Adipocyte (in vitro differentiated cells): ENCODE data around the gene AMBRA1.
A peak's percentile ranks its signal among the peaks of the same experiment; 100 is the strongest.

Source experiments
- DNase-seq: peaks from one replicate; pipeline ENCODE4 v3.0.0-alpha.2; 2015; ENCODE audit warnings: low read depth
- H3K27me3 ChIP-seq: replicated peaks from 2 replicates; pipeline ENCODE4 v1.7.0; 2013; ENCODE audit warnings: mild to moderate bottlenecking, low read length, moderate library complexity; ENCODE audit not compliant: control insufficient read depth, insufficient read depth
- H3K36me3 ChIP-seq: 2 replicates; pipeline ENCODE4 v1.7.0; 2013; ENCODE audit warnings: low read length, mild to moderate bottlenecking, moderate library complexity; ENCODE audit not compliant: control insufficient read depth, insufficient read depth, severe bottlenecking
- H3K4me1 ChIP-seq: 2 replicates; pipeline ENCODE4 v1.7.0; 2013; ENCODE audit warnings: mild to moderate bottlenecking, low read length, moderate library complexity; ENCODE audit not compliant: control insufficient read depth, insufficient read depth
- H3K4me3 ChIP-seq: 2 replicates; pipeline ENCODE4 v1.7.0; 2013; ENCODE audit warnings: mild to moderate bottlenecking, low read length, moderate library complexity
- H3K9ac ChIP-seq: 2 replicates; pipeline ENCODE4 v1.7.0; 2013; ENCODE audit warnings: mild to moderate bottlenecking, low read length, moderate library complexity
- H3K9me3 ChIP-seq: 2 replicates; pipeline ENCODE4 v1.7.0; 2013; ENCODE audit warnings: mild to moderate bottlenecking, low read length, moderate library complexity; ENCODE audit not compliant: control insufficient read depth

The AMBRA1 gene

DNA sequence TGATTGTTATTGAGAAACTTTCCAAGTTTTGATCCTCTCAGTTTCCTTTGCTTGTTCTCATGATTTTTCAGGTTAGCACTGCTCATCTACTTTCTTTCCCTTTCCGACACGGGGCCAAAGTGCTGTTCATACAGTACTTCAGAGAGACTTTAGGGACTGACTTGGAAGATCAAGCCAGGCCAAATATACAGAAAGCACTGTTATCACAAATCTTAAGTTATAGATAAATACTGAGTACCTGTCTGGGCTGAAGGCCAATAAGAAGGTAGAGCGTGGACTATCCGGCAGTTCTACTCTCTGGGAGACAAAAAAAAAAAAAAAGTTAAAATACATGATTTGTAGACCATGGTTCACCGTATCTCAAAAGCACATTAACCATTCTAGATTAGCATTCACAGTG lies 46.2 kb downstream of the AMBRA1 start:
- Histone ChIP-seq H3K4me1 (no peaks in the 10 kb centered on the region), H3K27me3 (no peaks in the 10 kb centered on the region), H3K9ac (no peak overlapping the region), H3K4me3 (no peak overlapping the region), H3K36me3 (peaks cover 55% of the 10 kb centered on the region), H3K9me3 (no peaks in the 10 kb centered on the region)
- DNase-seq, result no peak

- DNase-seq, result no peak
- H3K36me3 ChIP-seq, result peaks cover 82% of the 10 kb centered on the region
- H3K4me1 ChIP-seq, result no peaks in the 10 kb centered on the region
These were observed 50.3 kb downstream of the AMBRA1 start for GRCh38 chr11:46543564-46543963.

DNA sequence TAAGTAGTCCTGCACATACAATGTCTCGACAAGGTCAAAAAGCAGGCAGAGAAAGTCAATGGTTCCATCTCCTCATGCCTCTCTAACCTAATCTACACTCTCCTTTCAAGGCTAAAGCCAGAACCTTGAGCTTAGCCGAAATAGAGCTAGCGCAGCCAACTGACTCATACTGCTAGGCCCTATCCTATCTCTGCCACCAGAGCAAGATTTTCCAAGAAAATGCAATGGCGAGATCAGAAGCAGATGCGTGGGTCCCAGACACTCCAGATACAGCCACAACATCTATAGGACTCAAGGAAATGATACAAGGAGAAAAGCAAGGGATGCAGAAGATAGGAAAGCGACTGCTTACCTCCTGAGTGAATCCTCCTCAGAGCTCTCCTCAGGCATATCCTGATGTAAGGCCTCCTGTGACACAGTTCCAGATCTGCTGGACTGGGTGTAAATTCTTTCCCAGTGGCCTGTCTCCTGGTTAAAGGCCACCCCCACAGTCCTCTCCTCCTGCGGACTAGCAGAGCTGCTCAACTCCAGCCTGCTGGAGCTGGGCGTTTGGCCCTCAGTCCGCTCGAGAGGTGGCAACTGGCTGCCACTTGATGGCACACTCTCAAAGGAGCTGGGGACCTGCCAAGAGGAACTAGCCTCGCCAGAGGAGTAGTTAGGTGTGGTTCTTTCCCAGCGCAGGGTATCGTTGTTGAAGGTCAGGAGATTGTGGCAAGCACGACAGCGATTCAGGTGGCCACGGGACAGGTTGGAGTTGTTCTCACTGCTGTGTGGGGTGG lies 52.0 kb downstream of the AMBRA1 start:
- Histone ChIP-seq H3K36me3 (peaks cover 66% of the 10 kb centered on the region), H3K4me1 (no peaks in the 10 kb centered on the region), H3K27me3 (no peaks in the 10 kb centered on the region), H3K9ac (no peak overlapping the region), H3K4me3 (no peak overlapping the region), H3K9me3 (no peaks in the 10 kb centered on the region)
- no peak for DNase-seq

More at GRCh38 chr11:46543564-46543963, 50.3 kb downstream of the AMBRA1 start:
- no peak overlapping the region for H3K9ac ChIP-seq
- no peaks in the 10 kb centered on the region for H3K27me3 ChIP-seq
- H3K4me3 ChIP-seq, result no peak overlapping the region
- H3K9me3 ChIP-seq, result no peaks in the 10 kb centered on the region

GRCh38 chr11:46540807-46541206 lies 53.0 kb downstream of the AMBRA1 start:
- no peaks in the 10 kb centered on the region for H3K27me3 ChIP-seq
- no peak overlapping the region for H3K4me3 ChIP-seq
- H3K4me1 ChIP-seq, result no peaks in the 10 kb centered on the region
- H3K36me3 ChIP-seq, result peaks cover 57% of the 10 kb centered on the region
- H3K9me3 ChIP-seq, result no peaks in the 10 kb centered on the region
- no peak for DNase-seq
- H3K9ac ChIP-seq, result no peak overlapping the region

DNA sequence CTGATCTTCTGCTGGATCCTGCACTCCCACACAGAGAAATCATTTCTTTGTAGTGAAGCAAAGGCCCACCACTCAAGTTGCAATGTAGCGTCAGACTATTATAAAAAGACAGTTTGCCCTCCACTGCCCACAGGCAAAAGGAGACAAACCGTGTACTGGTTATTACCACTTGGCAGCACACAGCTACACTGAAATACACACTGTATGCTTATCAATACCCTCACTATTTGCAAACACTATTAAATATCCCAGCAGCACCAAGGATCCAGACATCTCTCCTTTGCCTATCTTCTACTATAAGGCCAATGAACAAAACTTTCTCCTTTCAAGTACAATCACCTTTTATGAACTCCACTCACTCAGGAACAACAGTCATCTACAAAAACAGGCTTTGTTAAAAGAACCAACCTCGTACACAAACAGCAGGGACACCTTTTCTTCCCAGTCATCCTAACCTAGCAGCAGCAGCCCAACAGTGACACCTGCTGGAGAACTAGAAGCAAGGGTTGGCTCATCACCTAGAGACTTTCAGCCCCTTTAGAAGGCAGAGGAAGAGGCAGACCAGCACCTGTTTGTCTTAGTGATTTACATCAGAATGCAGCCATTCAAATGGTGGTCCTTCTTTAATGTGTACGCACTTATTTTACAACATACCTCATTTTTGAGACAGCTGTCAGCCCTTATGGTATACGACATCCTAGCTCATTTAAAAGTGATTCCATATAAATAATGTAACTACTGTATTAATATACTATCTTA lies 56.1 kb downstream of the AMBRA1 start:
- no peaks in the 10 kb centered on the region for H3K4me1 ChIP-seq
- DNase-seq, result peak; percentile 83
- peaks cover 28% of the 10 kb centered on the region for H3K36me3 ChIP-seq
- H3K9me3 ChIP-seq, result no peaks in the 10 kb centered on the region
- H3K9ac ChIP-seq, result no peak overlapping the region
- no peak overlapping the region for H3K4me3 ChIP-seq
- no peaks in the 10 kb centered on the region for H3K27me3 ChIP-seq

- H3K4me3 ChIP-seq, result no peak overlapping the region
- H3K9me3 ChIP-seq, result no peaks in the 10 kb centered on the region
- H3K4me1 ChIP-seq, result no peaks in the 10 kb centered on the region
- H3K36me3 ChIP-seq, result peaks cover 22% of the 10 kb centered on the region
- DNase-seq, result peak; percentile 30
- no peak overlapping the region for H3K9ac ChIP-seq
- no peaks in the 10 kb centered on the region for H3K27me3 ChIP-seq
These were observed 56.7 kb downstream of the AMBRA1 start for GRCh38 chr11:46537121-46537520.

- Histone ChIP-seq H3K36me3 (peaks cover 8% of the 10 kb centered on the region), H3K4me1 (no peaks in the 10 kb centered on the region), H3K9me3 (no peaks in the 10 kb centered on the region), H3K9ac (no peak overlapping the region), H3K4me3 (no peak overlapping the region), H3K27me3 (no peaks in the 10 kb centered on the region)
- no peak for DNase-seq
These were observed 58.1 kb downstream of the AMBRA1 start for GRCh38 chr11:46535688-46536087.

GRCh38 chr11:46534711-46535110 lies 59.1 kb downstream of the AMBRA1 start:
- no peaks in the 10 kb centered on the region for H3K36me3 ChIP-seq
- no peaks in the 10 kb centered on the region for H3K27me3 ChIP-seq
- no peak overlapping the region for H3K9ac ChIP-seq
- DNase-seq, result no peak
- no peak overlapping the region for H3K4me3 ChIP-seq
- peaks cover 6% of the 10 kb centered on the region for H3K4me1 ChIP-seq
- no peaks in the 10 kb centered on the region for H3K9me3 ChIP-seq

GRCh38 chr11:46533396-46534100 lies 60.3 kb downstream of the AMBRA1 start:
- Histone ChIP-seq H3K4me3 (no peak overlapping the region), H3K27me3 (no peaks in the 10 kb centered on the region), H3K4me1 (peaks cover 17% of the 10 kb centered on the region), H3K9me3 (no peaks in the 10 kb centered on the region), H3K36me3 (no peaks in the 10 kb centered on the region), H3K9ac (no peak overlapping the region)
- DNase-seq, result no peak

GRCh38 chr11:46529928-46530574 lies 63.8 kb downstream of the AMBRA1 start:
- Histone ChIP-seq H3K36me3 (peaks cover 3% of the 10 kb centered on the region), H3K9ac (no peak overlapping the region), H3K4me1 (peaks cover 17% of the 10 kb centered on the region), H3K27me3 (no peaks in the 10 kb centered on the region), H3K4me3 (no peak overlapping the region), H3K9me3 (peaks cover 4% of the 10 kb centered on the region)
- DNase-seq, result no peak
